Fibroblast of skin of back (primary cell): ENCODE data around the gene C6orf132.

Experiments used
- DNase-seq: peaks from one replicate; pipeline ENCODE4 v3.0.0-alpha.2; 2013

Gene C6orf132

DNA sequence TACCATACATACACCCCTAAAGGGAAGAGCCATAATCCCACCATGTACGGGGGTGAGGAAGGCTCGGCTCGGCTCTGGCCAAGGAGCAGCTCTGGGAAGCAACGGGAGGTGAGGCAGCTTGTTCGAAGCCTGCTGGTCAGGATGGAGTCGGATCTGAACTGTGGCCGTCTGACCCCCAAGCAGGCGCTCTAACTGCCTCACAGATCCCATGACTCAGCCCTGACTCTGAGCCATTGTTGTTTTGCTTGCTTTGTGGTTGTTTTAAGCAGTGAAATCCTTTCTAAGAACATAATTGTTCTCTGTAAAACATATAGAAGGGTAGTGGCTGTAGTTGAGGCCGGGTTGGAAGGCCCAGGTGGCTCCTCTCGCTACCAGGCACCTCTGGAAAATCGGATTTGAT is 10.9 kb downstream of the C6orf132 start:
- DNase-seq = peak; percentile 82

DNA sequence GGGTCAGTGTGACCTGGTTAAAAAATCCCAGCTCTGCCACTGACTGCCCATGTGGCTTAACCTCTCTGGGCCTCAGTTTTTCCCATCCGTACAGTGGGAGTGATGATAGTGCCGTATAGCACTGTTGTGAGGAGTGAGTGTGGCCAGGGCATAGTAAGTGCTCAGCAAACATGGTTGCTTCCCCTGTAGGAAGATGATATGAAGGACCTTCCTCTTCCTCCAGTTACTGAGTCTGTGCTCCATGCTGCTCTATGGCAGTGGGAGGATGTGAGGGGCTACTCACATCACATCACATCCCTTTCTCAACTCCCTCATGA is 13.1 kb downstream of the C6orf132 start:
- no peak for DNase-seq

DNA sequence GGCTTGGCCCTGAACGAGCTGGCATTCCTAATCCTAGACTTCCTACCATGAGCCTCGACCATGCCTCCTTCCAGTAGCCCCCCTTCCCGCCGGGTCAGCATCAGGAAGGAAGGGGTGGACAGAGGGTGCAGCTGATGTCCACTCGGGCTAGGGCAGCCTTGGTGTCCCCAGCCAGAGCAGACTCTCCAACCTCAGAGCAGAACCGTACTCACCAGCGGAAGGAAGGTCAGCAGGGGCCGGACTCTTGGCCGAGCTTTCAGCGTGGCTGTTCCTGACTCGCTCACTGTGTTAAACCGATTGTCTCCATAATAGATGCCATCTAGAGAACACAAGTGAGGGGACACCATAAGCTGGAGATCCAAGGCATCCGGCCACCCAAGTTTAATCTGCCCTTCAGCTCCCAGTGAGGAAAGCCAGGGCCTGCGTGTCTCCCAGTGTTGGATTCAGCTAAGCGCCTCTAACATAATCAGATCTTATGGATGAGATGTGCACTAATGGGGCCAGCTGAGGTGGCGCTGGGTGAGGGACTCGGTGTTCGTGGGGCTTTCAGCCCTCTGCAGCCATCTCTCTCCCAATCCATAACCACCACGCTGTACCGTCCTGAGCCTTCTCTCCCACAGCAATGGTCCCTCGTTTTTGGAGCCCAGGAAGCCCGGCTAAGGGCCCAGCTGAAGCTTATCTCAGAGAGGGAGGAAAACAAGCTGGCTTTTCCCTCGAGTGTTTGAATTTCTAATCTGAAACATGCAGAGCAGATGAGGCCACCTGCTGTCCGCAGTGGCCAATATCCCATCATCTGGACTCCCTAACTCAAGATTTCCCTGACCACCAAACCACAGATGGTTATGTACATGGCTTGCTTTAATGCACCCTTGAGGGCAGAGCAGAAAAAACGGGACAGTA is 13.7 kb downstream of the C6orf132 start:
- DNase-seq = no peak

DNA sequence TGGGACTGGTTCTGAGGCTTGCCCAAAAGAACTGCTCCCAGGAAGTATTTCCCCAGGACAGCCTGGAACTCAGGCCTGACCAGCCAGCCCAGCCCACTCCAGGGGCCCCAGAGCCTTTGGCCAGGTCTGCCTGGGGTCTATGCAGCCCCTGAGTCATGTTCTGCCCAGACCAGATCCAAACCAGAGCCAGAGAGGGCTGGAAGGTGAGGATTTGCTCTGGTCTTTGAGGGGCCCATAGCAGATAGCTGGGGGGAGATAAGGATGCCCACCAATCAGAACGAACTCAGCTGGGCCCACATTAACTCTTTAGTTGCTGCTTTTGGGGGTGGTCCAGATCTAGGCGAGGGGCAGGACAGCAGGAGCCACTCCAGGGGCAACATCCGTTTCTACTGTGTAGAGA is 16.8 kb downstream of the C6orf132 start:
- no peak for DNase-seq

DNA sequence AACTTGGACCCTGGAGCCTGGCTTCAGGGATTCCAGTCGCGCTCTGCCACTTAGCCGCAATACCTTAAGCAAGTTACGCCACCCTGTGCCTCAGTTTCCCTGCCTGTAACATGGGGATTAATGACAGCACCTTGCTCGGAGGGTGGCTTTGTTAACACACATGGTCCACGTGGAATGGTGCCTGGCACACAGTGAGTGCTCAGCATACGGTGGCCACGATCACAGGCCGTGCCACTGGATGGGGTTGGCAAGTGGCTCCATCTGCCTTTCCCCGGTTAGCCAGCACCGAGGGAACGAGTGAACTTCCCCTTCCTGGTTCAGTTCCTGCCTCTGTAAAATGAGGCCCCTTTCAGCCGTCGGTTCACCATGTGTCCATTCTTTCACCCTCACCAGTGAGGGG is 17.2 kb downstream of the C6orf132 start:
- DNase-seq = no peak

DNA sequence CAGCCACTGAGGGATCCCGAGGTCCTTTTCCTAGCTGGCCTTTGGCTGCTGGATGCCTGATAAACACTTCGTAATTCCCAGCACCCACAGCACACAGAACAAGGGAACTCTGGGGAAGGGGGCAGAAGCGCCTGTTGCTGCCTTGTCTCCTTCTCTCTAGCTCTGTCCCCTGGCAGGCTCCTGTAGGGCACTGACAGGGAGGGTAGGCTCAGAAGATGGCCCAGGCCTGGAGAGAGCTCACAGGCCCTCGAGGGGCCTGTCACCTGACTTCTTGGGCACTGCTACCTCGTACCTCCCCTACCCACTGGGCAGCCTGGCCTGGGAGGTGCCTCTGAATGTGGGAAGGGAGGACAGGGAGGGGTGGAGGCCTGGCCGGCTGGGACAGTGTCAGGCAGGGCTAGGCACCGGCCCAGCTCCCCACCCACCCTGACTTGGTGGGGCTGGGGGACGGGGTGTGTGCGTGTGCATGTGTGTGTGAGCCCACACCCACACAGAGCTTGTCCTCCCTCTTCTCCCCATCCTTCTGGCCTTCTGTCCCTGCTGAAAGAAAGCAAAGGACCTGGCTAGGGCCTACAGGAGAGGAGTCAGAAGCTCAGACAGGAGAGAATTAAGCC is 18.1 kb downstream of the C6orf132 start:
- no peak for DNase-seq

DNA sequence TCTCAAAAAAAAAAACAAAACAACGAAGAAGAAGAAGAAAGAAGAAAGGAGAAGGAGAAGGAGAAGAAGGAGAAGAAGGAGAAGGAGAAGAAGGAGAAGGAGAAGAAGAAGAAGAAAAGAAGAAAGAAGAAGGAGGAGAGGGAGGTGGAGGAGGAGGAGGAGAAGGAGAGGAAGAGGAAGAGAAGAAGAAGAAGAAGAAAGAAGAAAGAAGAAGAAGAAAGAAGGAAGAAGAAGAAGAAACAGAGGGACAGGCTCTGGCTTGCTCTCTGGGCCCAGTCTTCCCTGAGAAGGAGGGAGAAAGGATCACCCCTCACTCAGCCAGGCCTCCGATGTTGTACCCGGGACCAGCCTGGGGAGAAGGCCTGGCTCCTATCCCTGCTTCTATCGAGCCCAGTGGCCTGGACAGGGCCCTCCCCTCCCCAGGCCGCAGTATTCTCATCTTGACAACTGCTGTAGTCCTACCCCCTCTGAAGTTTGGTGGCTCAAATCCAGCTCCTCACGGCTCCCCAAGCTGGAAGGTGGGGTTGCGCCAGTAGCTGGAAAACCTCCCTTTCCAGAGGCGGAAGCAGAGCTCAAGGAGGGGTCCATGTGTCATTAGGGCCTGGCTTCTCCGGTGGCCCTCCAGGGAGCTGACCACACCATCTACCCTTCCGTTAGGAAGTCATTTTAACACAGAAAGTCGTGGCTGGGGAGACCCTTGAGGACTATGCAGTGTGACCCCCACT is 18.9 kb downstream of the C6orf132 start:
- no peak for DNase-seq

DNA sequence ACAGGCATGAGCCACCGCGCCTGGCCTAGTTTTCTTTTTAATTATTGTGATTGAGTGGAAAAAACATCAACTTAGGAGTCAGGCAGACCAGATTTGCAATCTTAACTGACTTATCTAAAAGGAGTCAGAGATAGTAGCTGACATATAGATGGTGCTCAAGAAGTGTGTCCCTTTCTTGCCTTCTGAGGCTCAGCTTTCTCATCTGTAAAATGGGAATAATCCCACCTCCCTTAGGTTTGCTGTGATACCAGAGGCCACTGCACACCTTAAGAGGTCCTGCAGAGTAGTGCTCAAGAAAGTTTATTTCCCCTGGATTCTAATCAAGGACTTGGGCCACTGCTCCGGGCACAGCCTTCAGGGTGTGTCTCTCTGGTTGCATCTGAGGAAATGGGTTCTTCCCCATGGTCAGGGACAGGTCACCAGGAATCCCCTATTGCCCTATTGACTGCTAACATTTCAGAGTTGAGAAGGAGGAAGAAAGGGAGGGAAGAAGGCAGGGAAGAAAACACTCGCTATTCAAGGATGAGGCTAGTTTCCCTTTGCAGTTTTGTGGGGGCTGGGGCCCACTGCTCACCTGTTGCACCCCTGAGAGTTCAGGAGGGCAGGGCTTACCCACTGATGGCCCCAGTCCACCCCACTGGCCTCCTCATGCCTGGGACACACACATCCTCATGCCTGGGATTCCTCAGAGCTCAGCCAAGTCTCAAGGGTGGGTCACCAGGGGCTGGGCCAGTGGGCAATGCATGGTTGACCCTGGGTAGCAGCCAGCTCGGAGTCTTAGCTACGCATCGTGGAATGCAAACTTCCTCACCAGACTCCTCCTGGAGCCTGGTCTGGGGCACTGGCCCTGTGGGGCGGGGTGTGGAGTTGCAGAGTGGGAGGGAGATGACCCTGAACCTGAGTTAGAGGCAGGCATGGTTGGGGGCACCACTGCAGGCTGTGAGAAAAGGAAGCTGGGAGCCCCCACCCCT is 21.2 kb downstream of the C6orf132 start:
- peak; percentile 85 for DNase-seq

DNA sequence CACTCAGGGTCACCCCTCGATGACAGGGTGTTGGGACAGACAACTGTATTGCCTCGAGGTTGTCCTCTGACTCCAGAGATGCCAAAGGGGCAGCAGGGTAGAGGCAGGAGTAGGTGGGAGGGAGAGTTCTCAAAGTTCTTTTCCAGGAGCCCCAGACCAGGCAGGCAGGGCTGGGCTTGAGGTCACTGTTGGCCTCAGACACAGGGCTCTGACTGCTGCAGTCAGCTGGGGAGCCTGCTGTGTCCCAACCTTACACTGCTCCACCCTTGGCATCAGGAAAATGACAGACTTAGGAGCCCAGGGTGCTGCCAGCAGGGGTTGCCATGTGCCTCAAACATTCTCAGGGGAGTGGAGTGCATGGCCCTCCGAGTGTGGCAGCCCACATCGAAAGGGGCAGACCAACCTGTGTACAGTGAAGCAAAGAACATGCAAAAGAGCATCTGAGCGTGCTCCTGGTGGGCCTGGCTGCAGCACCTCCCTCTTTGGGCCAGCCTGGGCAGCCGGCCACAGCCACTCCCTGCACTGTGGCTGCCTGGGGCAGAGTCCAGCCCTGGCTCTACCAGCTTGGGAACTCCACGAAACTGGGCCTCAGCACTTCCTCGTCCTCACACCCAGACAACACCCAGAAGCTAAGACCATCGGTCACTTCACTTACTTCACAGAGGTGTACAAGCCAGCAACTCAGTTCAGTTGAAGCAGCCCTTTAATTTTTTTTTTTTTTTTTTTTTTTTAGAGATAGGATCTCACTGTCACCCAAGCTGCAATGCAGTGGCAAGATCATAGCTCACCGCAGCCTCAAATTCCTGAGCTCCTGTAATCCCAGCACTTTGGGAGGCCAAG is 24.0 kb downstream of the C6orf132 start:
- no peak for DNase-seq

DNA sequence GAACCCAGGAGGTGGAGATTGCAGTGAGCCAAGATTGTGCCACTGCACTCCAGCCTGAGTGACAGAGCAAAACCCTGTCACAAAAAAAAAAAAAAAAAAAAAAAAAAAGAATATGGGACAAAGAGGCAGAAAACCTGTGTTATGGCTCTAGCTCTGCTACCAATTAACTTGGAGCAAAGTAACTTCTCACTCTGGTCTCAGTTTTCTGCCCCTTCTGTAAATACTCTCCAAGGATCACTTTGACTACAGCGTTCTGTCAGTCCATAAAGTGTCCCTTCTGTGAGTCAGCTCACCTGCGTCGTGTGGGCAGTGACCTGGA is 24.6 kb downstream of the C6orf132 start:
- no peak for DNase-seq

DNA sequence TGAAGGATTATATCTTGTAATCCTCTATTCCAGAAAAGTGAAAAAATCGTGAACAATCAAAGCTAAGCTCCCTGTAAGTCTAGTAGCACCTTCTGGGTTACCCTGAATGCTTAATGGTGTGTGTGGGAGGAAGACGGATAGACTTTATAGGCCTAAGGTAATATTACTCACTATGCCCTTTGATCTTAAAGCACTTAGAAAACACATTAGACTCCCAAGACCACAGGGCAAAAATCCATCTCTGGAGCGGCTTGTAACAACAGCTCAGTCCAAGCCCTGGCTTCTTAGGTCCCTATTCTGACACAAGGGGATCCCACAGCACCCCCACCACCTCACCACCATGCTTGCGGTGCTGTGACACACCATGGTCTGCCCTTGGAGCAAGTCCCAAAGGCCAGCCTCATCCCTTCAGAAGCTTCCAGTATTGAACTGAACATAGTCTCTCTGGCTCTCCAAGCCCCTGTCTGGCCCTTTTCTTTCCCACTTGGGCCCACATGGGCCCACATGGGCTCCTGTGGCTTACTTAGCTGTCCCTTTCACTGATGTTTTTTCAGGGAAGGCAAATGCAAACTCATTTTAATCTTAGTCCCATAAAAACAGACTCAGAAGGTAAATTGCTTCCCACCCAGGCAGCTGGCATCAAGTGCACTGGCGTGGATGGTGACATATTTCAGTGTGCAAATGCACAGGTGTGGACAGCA is 28.3 kb downstream of the C6orf132 start:
- DNase-seq = no peak

DNA sequence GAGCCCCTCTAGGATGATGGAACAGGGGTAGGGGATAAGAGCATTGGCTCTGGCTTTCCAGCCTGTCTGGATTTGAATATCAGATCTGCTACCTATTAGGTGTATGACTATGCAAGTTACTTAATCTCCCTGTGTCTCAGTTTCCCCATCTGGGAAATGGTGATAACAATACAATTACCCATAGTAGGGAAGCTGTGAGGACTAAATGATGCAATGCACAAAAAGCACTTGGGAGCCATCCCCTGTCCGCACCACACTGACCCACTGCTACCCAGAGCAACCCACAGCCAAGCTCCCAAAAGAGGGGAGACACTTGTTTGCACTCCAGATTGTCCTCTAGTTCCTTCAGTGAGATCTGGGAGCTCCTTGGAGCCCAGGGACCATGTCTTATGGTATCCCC is 30.1 kb downstream of the C6orf132 start:
- DNase-seq = no peak

DNA sequence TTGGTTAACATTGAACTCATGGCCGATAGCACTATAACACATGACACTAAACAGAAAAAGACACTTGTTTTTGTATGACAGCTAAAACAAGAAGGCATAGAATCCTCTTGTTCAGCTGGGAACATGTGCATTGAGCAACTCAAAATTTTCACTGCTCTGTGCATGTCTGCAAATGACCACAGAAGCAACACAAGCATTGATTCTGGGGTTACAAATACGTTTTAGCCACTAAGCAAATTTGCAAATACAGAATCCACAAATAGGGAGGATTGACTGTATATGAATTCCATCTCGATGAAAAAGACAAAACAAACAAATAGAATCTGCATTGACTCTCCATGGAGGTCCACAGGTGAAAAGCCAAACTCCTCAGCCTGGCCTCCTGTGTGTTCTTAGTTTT is 31.7 kb downstream of the C6orf132 start:
- no peak for DNase-seq

DNA sequence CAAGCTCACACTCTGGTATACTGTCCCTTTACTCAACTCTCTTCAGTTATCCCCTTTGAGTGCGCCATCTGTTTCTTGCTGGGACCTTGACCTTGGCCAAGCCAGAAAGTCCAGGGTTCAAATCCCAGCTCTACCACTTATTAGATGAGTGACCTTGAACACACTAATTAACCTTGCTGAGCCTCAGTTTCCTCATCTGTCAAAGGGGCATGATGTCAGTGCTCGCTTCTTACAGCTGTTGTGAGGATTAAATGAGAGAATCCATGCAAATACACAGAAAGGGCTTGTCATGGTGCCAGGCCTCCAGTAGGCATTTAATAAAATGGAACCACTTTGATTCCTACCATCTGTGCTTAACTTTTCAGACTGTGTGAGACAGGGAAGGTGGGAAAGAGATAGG is 34.3 kb downstream of the C6orf132 start:
- DNase-seq = no peak

DNA sequence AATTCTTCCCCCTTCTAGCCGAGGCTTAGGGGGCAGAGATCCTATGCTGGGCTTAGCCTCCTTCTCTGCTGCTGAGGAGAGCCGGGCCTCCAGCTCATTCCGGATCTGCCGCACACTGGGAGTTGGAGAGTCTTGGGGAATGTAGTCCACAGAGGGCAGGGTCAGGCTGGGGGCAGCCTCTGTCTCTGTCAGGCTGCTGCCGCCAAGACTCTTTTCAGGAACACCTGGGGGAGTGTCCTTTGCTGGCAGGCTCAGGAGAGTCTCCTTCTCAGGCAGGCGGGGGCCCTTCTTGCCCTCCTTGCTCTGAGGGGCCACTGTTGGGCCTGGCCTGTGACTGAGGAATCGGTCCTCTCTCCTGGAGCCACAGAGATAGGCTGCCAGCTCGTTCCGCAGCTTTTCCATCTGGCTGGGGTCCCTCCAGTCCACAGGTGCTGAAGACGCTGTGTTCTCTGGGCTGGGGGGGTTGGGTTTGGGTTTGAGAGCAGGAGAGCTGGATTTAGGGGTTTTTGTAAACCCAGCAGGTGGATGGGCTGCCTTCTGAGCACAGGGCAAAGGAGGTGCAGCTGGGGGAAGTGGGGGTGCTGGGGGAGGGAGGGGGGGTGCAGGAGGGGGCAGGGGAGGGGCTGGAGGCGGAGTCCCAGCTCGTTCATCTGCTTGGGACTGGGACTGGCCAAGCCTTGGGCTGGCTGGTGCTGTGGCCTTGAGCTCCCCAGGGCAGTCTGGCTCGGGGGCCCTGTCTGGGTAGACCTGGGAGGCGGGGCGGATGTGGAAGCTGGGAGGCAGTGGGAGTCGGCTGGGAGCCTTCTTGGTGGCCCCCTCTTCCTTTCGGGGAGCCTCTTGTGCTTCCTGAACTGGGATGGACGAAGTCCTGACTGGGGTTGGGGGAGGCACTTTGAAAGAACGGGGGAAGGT is 36.1 kb downstream of the C6orf132 start:
- no peak for DNase-seq

DNA sequence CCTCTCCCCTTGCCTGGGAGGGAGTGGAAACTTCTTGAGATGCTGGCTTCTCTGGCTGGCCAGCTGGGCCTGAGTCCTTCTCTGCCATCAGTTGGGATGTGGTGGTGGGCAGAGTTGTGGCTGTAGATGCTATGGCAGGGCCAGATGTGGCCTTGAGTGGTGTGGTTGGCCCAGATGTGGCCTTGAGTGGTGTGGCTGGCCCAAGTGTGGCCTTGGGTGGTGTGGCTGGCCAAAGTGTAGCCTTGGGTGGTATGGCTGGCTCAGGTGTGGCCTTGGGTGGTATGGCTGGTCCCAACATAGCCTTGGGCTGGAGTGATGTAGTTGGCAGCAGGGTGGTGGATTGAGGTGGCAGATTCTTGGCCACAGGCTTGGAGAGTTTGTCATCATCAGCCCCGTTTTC is 36.7 kb downstream of the C6orf132 start:
- DNase-seq = no peak

DNA sequence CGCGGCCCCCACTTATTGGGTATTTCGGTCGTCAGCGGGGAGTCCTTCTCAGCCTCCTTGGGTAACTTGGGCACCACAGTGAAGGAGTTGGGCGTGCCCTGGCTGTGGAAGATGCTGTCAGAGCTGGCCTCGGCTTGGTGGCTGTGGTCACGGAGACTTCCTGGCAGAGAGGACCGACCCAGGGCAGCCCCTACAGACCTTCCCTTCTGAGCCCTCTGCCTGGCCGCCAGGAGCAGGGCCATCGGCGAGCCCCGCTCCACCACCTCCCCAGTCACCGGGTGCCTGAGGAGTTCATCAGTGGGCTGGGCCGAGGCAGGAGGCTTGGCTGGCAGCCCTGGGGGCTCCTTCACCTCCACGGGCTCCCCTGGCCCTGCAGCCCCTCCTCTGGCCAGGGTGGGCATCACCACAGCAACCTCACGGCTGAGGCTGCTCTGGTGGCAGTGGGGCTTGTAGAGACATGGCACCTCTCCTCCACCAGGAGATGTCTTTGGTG is 37.2 kb downstream of the C6orf132 start:
- DNase-seq = no peak

DNA sequence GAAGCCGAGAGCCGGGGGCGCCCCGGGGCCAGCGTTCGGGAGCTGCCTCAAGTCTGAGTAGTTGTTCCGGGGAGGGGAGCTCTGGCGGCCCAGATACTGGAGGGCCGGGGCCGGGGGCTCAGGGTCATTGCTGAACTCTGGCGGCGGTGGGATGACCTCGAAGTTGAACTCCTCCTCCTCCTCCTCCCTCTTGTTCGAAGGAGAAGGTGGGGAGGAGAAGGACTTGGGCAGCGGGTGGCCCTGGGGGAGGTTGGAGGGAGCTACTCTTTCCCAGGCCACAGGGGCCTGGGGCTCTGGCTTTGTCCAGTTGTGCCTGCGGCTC is 37.7 kb downstream of the C6orf132 start:
- DNase-seq = no peak

DNA sequence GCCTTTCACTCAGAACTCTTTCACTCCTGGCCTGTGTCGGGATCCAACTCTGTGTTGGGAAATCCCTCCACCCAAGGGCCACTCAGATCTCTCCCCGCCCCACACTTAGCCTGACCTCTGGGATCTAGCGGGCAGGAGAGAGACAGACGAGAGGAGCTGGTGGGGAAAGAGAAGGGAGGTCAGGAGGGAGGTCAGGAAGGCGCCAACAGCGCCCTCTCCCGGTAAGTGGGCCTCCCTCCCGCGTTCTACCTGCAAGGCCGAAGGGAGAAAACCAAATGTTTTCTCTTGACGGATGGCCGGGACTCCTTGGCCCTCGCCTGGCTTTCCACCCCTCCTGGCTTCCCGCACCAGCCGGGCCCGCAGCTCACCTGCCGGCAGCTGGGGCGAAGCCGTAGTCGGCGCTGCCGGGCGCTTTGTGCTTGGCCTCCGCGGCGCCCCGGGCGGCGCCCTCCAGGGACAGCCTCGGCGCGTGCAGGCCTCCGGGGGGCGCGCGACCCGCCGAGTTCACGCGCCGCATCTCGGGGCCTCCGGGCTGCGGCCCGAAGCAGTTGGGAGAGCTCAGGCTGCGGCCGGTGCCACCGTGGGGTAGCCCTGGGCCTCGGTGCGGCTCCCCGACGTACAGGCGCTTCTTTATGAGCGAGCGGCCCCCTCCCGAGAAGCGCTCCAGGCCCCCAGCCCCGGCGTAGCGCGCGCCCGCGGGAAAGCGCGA is 38.2 kb downstream of the C6orf132 start:
- peak; percentile 37 for DNase-seq
